Tibial nerve (tissue), 4 donors: ENCODE measurements around the gene INPP5A. TPM values are rescaled to one million over a fixed set of nuclear protein-coding genes. Genes with fewer than 3 reads are reported as not detected.
"Not testable (repeated sequence)": the region's sequence is repeated elsewhere in the genome, so short reads cannot be mapped to it uniquely, and the experiment has no call there.

Experiments used
- DNase-seq, 2 donors: peaks; one replicate each; pipeline ENCODE4 v3.0.0-alpha.2; 2019; ENCODE audit warnings: low spot score in 2 of 2
- H3K27ac ChIP-seq, 4 donors: fragments of 200-600 bp; sonication (generic) in 3 of 4; one replicate each; pipeline ENCODE4 v1.5.1; 2017 to 2019; ENCODE audit warnings: mild to moderate bottlenecking in 1 of 4
- H3K27me3 ChIP-seq, 2 donors: fragments of 200-600 bp; sonication (generic) in 1 of 2; one replicate each; pipeline versions ENCODE4 v1.5.1 to v1.6.0; 2017 to 2019
- H3K36me3 ChIP-seq, 3 donors: fragments of 200-600 bp; sonication (generic); one replicate each; pipeline ENCODE4 v1.5.1; 2018 to 2019
- H3K4me1 ChIP-seq, 4 donors: fragments of 200-600 bp; sonication (generic) in 3 of 4; one replicate each; pipeline ENCODE4 v1.5.1; 2017 to 2019
- H3K4me3 ChIP-seq, 4 donors: fragments of 200-600 bp; sonication (generic) in 3 of 4; one replicate each; pipeline ENCODE4 v1.5.1; 2017 to 2019; ENCODE audit warnings: mild to moderate bottlenecking in 1 of 4, moderate library complexity in 1 of 4
- H3K9me3 ChIP-seq, 4 donors: fragments of 200-600 bp; sonication (generic) in 3 of 4; one replicate each; pipeline ENCODE4 v1.5.1; 2017 to 2019
- CTCF ChIP-seq, 5 experiments: fragments of 200-600 bp in 3 of 5; fragments of 450-650 bp in 2 of 5; sonication (generic) in 3 of 5; IDR thresholded peaks; one replicate each; pipeline ENCODE4 v1.5.1; 2016 to 2019; ENCODE audit warnings: antibody characterized with exemption in 5 of 5, mild to moderate bottlenecking in 3 of 5, moderate library complexity in 2 of 5
- EP300 ChIP-seq, 2 donors: sonication (generic); formaldehyde crosslinking; IDR thresholded peaks; one replicate each; pipeline ENCODE4 v1.6.1; 2017; ENCODE audit warnings: antibody characterized with exemption in 2 of 2, mild to moderate bottlenecking in 1 of 2
- POLR2A ChIP-seq, 2 donors: fragments of 450-650 bp; IDR thresholded peaks; one replicate each; pipeline ENCODE4 v1.6.1; 2017; ENCODE audit warnings: antibody characterized with exemption in 2 of 2, mild to moderate bottlenecking in 2 of 2, moderate library complexity in 2 of 2
- WGBS, 2 donors: methylation state at CpG; one replicate each; pipeline ENCODE4 v1.1.5; 2018; 5-methylcytosine and 5-hydroxymethylcytosine counted together
- total RNA-seq, 4 donors: library from RNA; depleted of rRNA; stranded (reverse); fragments of >200 nt; gene quantifications; one replicate each; pipeline ENCODE4 v1.1.0, GENCODE V29; 2016

Gene INPP5A
- total RNA-seq, 4 donors from 2014 or later: 73.8 to 101 (median 86.2) TPM

DNA sequence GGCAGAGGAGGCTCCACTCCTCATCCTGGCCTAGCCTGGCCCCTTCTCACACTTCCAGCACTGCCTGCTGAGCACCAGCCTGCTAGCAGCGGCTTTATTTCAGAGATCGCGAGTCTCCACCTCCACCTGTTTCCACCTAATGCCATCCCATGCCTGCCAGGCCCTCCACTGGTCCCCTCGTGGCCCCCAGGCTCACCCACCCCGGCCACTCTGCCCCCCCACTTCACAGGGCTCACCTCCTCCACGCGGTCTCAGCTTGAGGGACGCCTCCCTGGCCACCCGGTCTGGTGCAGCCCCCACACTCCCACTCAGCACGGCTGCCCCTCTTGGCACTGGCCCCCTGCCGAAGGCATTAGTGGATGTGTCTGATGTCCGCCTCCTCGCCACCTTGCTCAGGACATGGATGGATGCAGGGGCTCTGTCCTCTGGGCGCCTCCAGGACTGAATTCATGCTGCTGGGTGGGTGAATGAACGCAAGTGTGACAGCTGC is 252.1 kb downstream of the INPP5A start:
- H3K27me3 ChIP-seq: peaks cover 6 to 71% of the 10 kb centered on the region in 2 donors
- no peak for DNase-seq
- TF ChIP-seq EP300 (IDR thresholded peaks at IDR 0.05): no peak
- no peak for TF ChIP-seq POLR2A (IDR thresholded peaks at IDR 0.05)
- TF ChIP-seq CTCF (IDR thresholded peaks at IDR 0.05): no peak
- H3K4me1 ChIP-seq: peaks cover 0 to 39% (median 24%) of the 10 kb centered on the region in 4 donors
- no peak overlapping the region for H3K27ac ChIP-seq
- no peaks in the 10 kb centered on the region for H3K9me3 ChIP-seq
- WGBS, 2 donors: 71% methylated on average over 14 to 15 of the region's 15 CpGs
- H3K36me3 ChIP-seq: no peaks in the 10 kb centered on the region
- no peak overlapping the region for H3K4me3 ChIP-seq

- H3K36me3 ChIP-seq: no peaks in the 10 kb centered on the region
- no peak for TF ChIP-seq CTCF (IDR thresholded peaks at IDR 0.05)
- TF ChIP-seq EP300 (IDR thresholded peaks at IDR 0.05): no peak
- no peak for TF ChIP-seq POLR2A (IDR thresholded peaks at IDR 0.05)
- no peak for DNase-seq
- peaks cover 0 to 31% (median 24%) of the 10 kb centered on the region in 4 donors for H3K4me1 ChIP-seq
- H3K27ac ChIP-seq: no peak overlapping the region
- H3K27me3 ChIP-seq: peaks cover 6 to 64% of the 10 kb centered on the region in 2 donors
- H3K4me3 ChIP-seq: no peak overlapping the region
- no peaks in the 10 kb centered on the region for H3K9me3 ChIP-seq
- 64 to 71% methylated on average over 6 to 7 of the region's 7 CpGs for WGBS, 2 donors
Measured at GRCh38 chr10:132790470-132790869, 252.9 kb downstream of the INPP5A start.

DNA sequence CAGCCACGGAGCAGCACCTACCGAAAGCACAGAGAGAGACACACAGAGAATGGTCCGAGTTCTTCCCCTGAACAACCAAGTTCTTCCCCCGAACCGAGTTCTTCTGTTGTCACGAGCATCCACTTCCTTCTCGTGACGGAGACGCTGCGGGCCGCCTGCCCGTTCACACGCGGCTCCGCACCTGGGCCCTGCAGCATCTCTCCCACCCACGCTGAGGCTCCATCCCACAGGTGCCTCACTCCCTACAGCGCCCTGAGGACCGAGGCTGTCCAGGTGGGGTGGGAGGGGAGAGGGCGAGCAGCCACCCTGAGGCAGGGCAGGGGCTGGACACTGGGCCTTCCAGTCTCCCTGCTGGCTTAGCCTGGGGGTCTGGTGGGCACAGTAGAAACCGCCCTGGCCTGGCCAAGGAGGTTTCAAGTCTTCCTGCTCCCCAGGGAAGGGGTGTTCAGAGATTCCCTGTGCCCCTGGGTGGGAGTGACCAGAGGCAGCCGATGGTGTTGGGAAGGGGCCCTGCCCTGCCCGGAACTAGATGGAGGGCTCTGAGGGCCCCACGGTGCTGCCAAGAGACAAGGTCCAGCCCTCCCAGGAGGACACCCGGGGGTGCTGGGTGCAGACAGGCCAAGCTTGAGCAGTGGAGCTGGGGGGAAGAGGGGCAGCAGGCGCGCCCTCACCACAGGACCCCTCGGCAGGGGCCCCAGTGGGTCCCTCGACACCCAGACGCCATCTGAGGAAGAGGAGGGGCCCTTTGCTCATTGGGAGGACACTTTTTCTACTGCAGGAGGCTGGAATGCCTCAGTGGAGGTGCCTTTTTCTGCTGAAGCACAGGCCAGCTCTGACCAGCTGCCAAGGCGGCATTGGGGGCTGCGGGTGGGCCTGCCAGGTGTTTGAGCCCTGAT is 253.6 kb downstream of the INPP5A start:
- no peaks in the 10 kb centered on the region for H3K9me3 ChIP-seq
- H3K27me3 ChIP-seq: peaks cover 6 to 64% of the 10 kb centered on the region in 2 donors
- TF ChIP-seq CTCF (IDR thresholded peaks at IDR 0.05) (no peak), POLR2A (IDR thresholded peaks at IDR 0.05) (no peak), EP300 (IDR thresholded peaks at IDR 0.05) (no peak)
- no peak overlapping the region for H3K4me3 ChIP-seq
- H3K27ac ChIP-seq: no peak overlapping the region
- no peaks in the 10 kb centered on the region for H3K36me3 ChIP-seq
- H3K4me1 ChIP-seq: peaks cover 0 to 27% (median 24%) of the 10 kb centered on the region in 4 donors
- no peak for DNase-seq
- 65 to 69% methylated on average over 27 to 31 of the region's 31 CpGs for WGBS, 2 donors

- not testable (repeated sequence) for H3K27ac ChIP-seq, H3K36me3 ChIP-seq, DNase-seq, H3K9me3 ChIP-seq, H3K4me3 ChIP-seq
- Histone ChIP-seq H3K27me3 (peaks cover 3 to 55% of the 10 kb centered on the region in 2 donors), H3K4me1 (peaks cover 0 to 18% (median 15%) of the 10 kb centered on the region in 4 donors)
- WGBS, 2 donors: 90% methylated on average over 6 of the region's 33 CpGs; no CpG with 5 or more reads in 1 of the 2 donors
Measured at GRCh38 chr10:132792099-132792498, 254.5 kb downstream of the INPP5A start.

DNA sequence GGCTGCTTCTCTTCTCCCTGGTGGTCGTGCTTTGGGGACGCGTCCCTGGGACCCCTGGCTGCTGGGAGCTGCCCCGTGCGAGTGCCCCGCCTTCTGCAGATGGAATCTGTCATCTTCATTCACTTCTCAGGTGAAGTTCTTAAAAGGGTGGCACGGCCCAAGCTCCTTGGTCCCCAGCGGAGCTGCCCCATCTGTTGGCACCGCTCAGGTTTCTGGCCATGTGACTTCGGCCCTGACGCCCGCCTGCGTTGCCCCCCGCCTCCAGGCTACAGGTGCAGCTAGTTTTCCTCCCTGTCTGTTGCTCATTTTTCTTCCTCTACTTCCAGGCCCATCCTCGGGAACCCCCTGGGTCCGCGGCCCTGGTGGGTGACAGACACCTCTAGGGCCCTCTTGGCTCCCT is 255.2 kb downstream of the INPP5A start:
- Histone ChIP-seq H3K9me3 (no peaks in the 10 kb centered on the region), H3K27ac (no peak overlapping the region), H3K4me1 (peaks cover 0 to 11% (median 9%) of the 10 kb centered on the region in 4 donors), H3K36me3 (no peaks in the 10 kb centered on the region), H3K27me3 (peaks cover 0 to 48% of the 10 kb centered on the region in 2 donors), H3K4me3 (no peak overlapping the region)
- WGBS, 2 donors: 84 to 91% methylated on average over 12 to 16 of the region's 17 CpGs
- TF ChIP-seq CTCF (IDR thresholded peaks at IDR 0.05) (no peak), EP300 (IDR thresholded peaks at IDR 0.05) (no peak), POLR2A (IDR thresholded peaks at IDR 0.05) (no peak)
- no peak for DNase-seq
